AG08396 (cell line): ENCODE results near the gene COL4A2.

Source experiments
- DNase-seq: peaks from one replicate; pipeline ENCODE4 v3.0.0; 2012; ENCODE audit warnings: low spot score, mixed read lengths

The COL4A2 gene

GRCh38 chr13:110272227-110272626 is 34.9 kb upstream of the COL4A2 start:
- DNase-seq = no peak

GRCh38 chr13:110272651-110273050 is 34.4 kb upstream of the COL4A2 start:
- no peak for DNase-seq

DNA sequence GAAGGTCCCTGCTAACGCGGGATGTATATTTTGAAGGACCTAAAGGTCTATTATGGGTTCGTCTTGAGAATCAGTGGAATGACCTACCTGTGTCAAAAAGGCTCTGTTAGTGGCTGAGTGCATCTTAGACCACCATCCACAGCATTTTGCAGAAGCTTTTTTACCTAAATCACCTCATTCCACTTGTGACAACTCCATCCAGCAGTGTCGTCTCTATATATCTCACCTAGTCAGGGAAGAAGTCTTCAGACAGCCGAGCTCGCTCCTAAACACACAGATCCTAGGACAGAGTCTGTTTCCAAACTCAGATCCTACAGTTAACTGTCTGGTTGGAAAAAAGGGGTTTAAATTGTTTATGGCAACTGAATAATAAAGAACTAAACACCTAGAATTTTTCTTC is 33.8 kb upstream of the COL4A2 start:
- DNase-seq = no peak

DNA sequence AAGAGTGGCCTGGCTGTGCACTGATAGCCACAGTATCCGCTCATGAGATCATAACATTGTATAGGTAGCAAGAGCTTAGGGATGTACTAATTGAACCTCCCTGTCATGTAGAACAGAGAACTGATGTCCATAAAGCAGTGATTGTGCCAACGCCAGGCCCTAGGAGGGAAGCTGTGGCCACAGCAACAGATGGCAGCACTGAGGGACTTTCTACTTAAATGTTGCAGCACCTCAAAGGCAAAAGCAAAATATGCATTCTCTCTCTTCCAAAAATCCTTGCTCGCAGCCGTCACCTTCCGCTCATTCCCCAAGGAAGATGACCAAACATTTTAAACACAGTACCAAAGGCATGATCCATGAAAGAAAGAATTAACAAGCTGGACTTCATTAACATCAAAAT is 32.4 kb upstream of the COL4A2 start:
- no peak for DNase-seq

GRCh38 chr13:110275931-110276552 is 31.0 kb upstream of the COL4A2 start:
- no peak for DNase-seq

DNA sequence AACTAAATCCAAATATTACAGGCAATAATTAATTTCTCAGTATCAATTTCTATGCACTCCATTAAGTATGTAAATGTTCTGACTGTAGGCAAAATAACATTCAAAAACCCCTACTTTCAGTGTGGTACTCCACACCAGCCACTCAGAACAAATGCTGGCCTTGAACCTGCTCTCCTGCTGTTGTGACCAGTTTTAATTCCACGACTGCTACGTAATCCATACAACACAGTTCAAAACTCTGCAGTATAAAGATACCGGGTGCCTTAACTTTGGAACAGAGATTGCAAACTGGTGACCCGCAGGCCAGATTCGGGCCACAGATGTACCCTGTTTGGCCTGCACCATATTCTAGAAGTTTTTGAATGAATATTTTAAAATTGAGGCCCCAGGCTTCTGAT is 30.5 kb upstream of the COL4A2 start:
- DNase-seq = no peak

- no peak for DNase-seq
These were observed 29.6 kb upstream of the COL4A2 start for GRCh38 chr13:110277357-110277975.

GRCh38 chr13:110278859-110279258 is 28.2 kb upstream of the COL4A2 start:
- no peak for DNase-seq

DNA sequence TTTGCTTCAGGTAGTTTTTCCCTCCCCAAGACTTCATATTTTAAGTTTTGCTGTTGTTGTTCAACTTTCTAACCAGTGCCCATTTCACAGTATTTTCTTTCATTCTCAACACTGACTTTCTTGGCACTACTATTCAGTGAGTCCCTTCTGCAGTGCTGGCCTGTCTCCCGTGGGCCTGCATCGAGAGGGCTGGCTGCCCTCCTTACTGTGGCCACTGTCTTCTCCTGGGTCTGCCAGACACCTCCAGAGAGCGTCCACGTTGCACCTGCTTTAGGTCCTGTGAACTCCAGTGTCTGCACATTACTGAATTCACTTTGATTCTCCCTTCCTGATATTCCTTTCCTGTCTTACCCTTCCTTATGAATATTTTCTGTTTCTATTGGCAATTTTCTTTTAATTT is 27.4 kb upstream of the COL4A2 start:
- no peak for DNase-seq

DNA sequence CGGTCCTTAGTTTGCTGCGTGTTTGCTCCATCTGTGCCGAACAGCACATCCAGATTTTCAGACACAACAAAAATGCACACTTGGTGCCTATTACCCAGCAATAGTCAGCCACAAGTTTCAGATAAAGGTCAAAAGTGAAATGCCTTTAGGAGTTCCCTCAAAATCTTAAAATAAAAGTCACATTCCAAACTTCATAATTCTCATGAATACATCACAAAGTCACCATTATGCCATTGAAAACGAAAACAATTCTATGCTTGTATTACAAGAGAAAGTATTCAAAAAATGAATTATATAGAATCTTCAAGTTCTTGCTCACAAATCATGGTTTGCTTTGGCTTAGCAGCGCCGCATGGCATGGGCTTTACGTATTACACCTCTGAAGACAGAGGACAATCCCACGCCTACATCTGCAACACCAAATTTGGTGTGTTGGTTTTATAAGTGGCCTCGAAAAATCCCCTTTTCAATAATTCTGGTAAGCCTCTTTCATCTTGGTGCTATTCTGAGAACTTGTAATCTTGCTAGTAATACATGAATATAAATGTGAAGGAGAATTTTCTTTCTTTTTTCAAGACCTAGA is 26.8 kb upstream of the COL4A2 start:
- DNase-seq = no peak

DNA sequence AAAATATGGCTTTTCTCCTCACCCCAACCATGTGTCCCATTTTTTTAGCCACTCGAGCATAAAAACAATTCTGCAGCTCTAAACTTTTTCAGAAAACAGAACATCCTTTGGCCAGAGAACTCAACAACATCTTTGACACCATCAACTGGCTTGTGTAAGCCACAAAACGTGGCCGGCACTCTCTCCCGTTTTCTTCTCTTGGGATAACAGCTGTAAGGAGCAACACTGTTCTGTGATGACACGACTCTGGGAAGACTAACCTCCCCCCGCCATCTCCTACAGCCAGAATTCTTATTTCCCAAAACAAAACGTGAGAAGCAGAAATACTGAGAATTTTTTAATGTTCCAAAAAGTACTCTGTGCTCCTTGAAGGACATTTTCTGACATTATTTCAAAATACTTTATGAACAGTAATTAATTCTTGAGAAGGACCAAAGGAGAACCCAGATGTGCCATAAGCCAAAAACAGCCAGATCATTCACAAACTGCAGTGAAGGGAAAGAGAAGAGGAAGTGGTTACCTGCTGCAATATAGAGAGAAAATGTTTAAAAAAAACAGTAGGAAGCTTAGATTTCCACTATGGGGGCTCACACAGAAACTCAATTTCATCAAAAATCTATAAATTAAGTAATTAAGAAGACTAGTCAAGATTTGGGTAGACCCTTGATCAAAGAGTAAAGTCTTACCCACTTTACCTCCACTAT is 25.9 kb upstream of the COL4A2 start:
- no peak for DNase-seq

GRCh38 chr13:110281736-110282135 is 25.3 kb upstream of the COL4A2 start:
- no peak for DNase-seq

DNA sequence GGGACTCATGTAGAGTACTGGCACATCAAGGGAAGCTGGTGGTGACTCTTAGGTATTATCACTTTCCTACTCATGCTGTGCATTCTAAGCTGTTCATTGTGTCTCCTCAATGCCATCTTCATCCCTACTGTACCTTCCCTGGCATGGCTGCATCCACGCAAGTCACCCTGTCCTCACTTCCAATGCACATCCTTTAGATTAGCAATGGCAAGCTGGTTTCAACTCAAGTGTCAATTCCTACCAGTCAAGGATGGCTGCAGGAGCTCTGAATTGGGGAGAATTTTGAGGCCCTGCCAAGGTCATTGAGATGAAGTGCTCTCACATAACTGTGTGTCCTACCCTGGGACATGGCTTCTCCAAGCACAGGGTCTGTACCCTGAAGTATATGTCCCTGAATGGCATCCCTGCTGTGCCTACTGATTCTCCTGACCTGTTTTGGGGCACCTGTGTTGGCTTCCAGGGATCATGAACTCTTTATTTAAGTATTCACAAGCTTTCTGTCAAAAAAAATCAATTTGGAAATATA is 24.7 kb upstream of the COL4A2 start:
- no peak for DNase-seq

DNA sequence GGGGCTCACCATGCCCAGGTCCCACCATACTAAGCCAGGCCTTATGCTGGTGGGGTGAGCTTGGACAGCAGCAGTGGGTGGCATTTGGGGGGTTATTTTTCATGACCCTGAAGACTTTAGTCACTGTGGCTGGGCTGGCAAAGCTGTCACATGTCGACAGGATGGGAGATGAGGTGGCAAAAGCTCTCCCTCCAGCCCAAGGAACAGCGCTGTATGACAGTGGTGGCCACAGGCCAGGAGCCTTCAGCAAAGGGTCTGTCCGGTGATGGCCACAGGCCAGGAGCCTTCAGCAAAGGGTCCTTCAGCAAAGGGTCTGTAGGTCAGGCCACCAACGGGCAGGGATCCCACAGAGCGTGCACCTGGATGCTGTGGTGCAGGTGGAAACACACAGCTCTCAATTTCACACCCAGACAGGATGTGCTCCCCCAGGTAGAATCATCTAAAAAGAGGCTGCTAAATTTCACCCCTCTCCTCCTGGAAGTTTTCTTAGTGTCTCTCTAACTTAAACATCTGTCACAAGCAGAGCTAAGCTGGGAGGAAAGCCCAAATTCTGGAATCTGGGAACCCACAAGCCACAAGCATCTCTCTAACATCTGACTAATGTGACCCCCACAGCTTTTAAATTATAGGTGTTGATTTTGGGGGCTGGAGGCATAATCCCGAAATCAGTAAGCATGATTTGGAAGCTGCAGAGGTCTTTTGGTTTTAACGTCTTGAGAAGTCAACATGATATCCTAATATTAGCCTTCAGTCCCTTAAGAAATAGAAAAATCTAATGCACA is 23.2 kb upstream of the COL4A2 start:
- no peak for DNase-seq

DNA sequence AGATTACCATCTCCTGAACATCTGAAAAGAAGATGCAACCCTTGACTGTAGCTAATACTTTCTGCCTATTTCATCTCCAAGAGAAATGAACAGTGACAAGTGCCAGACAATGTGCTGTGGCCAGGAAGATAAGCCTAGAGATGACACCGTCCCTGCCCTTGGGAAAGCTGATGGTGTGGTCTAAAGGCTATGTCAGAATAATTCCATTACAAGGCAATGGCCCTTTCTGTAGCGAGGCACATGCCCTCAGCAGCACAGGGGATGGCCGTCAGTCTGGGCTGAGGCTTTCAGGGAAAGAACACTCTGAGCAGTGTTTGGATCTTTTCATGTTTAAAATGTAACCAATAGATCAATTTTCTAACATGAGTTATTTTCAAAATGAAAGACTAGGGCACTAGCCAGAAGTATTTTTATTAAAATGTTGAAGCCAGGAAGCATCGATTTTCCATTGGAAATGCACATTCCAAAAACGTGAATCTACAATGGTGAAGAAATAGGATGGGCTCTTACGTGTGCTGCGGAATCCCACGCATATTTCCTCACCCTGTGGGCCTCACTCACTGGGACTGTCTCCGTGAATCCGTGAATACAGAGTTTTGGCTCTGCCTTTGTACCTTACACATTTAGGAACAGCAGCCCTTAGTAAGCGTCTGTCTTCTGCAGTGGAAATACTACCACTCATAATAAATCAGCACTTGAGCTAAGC is 22.2 kb upstream of the COL4A2 start:
- no peak for DNase-seq

DNA sequence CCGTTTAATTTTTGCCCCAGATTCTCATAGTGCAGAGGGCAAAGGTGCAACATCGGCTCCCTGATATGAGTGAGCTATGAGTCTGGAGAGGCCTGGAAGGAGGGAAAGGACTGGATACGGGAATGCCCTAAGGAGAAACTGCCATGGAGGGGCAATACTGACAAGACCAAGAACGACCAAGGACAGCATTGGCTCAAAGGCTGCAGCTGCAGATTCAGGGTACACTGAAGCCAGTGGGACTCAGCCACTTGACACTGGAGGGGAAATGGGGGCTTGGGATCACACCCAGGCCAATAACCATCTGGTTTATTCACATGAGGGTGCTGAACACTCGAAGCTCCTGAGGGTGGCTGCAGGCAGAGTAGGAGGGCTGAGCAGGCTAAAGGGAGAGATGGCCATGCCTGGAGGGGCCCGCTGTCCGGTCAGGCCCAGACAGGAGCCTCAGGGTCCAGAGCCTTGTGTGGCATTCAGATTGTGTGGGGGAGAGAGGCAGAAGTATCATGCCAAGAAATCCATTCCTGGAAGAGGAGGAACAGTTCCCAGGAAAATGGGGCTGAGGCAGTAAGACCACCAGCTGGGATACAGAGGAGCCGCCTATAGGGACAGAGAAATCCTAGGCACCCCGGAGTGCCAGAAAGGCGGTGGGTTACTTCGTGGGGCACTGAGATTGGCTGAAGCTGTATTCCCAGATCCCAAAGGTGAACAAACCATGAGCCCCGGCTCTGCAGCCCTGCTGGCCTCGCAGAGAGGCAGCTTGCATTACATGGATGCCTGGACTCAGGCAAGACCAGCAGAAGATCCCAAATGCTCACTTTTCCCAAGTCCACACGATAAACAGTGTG is 20.9 kb upstream of the COL4A2 start:
- no peak for DNase-seq

- no peak for DNase-seq
These were observed 20.0 kb upstream of the COL4A2 start for GRCh38 chr13:110286833-110287819.

- DNase-seq = no peak
These were observed 17.9 kb upstream of the COL4A2 start for GRCh38 chr13:110289174-110289573.

GRCh38 chr13:110289661-110290060 is 17.4 kb upstream of the COL4A2 start:
- no peak for DNase-seq
